Muscle layer of duodenum (tissue), 2 donors: Measurements from ENCODE around the gene TEDC1.

Experiments
- H3K27ac ChIP-seq: one replicate; pipeline ENCODE4 v1.7.0; 2013; ENCODE audit warnings: mild to moderate bottlenecking, low read length
- H3K27me3 ChIP-seq: one replicate; pipeline ENCODE4 v1.7.0; 2013; ENCODE audit warnings: low read depth, mild to moderate bottlenecking, control low read depth, low read length
- H3K36me3 ChIP-seq, 2 donors: one replicate each; pipeline ENCODE4 v1.7.0; 2013; ENCODE audit warnings: low read length in 2 of 2, control low read depth in 1 of 2, mild to moderate bottlenecking in 1 of 2; ENCODE audit not compliant: insufficient read depth in 2 of 2, control insufficient read depth in 1 of 2
- H3K4me1 ChIP-seq, 2 donors: one replicate each; pipeline ENCODE4 v1.7.0; 2013; ENCODE audit warnings: low read length in 2 of 2, mild to moderate bottlenecking in 2 of 2, control low read depth in 1 of 2, moderate library complexity in 1 of 2; ENCODE audit not compliant: insufficient read depth in 2 of 2, control insufficient read depth in 1 of 2
- H3K4me3 ChIP-seq, 2 donors: one replicate each; pipeline ENCODE4 v1.7.0; 2013; ENCODE audit warnings: low read length in 2 of 2, low read depth in 1 of 2, mild to moderate bottlenecking in 1 of 2
- H3K9me3 ChIP-seq, 2 donors: one replicate each; pipeline ENCODE4 v1.7.0; 2013; ENCODE audit warnings: low read length in 2 of 2, control low read depth in 1 of 2, mild to moderate bottlenecking in 1 of 2; ENCODE audit not compliant: control insufficient read depth in 1 of 2
- donor health status: healthy.

Gene TEDC1

GRCh38 chr14:105449276-105450122 is 41.5 kb upstream of the TEDC1 start:
- Histone ChIP-seq H3K4me3 (no peak overlapping the region), H3K27ac (no peak overlapping the region), H3K4me1 (peaks cover 0 to 11% of the 10 kb centered on the region in 2 donors), H3K27me3 (no peaks in the 10 kb centered on the region), H3K9me3 (no peaks in the 10 kb centered on the region), H3K36me3 (peaks cover 7 to 29% of the 10 kb centered on the region in 2 donors)

GRCh38 chr14:105450123-105450505 is 40.9 kb upstream of the TEDC1 start:
- Histone ChIP-seq H3K9me3 (no peaks in the 10 kb centered on the region), H3K4me3 (no peak overlapping the region), H3K36me3 (peaks cover 7 to 33% of the 10 kb centered on the region in 2 donors), H3K27me3 (no peaks in the 10 kb centered on the region), H3K27ac (no peak overlapping the region), H3K4me1 (peaks cover 0 to 11% of the 10 kb centered on the region in 2 donors)

GRCh38 chr14:105450864-105451720 is 40.0 kb upstream of the TEDC1 start:
- H3K4me1 ChIP-seq: peaks cover 0 to 11% of the 10 kb centered on the region in 2 donors
- H3K36me3 ChIP-seq: peaks cover 10 to 42% of the 10 kb centered on the region in 2 donors
- H3K9me3 ChIP-seq: no peaks in the 10 kb centered on the region
- H3K27ac ChIP-seq: no peak overlapping the region
- no peak overlapping the region for H3K4me3 ChIP-seq
- H3K27me3 ChIP-seq: no peaks in the 10 kb centered on the region

- Histone ChIP-seq H3K4me1 (peaks cover 0 to 11% of the 10 kb centered on the region in 2 donors), H3K9me3 (no peaks in the 10 kb centered on the region), H3K27me3 (no peaks in the 10 kb centered on the region), H3K4me3 (no peak overlapping the region), H3K27ac (no peak overlapping the region), H3K36me3 (peaks cover 20 to 57% of the 10 kb centered on the region in 2 donors)
Measured at GRCh38 chr14:105452963-105453362, 38.1 kb upstream of the TEDC1 start.

GRCh38 chr14:105453847-105454246 is 37.2 kb upstream of the TEDC1 start:
- Histone ChIP-seq H3K9me3 (no peaks in the 10 kb centered on the region), H3K27ac (no peak overlapping the region), H3K4me3 (no peak overlapping the region), H3K4me1 (peaks cover 0 to 3% of the 10 kb centered on the region in 2 donors), H3K36me3 (peaks cover 20 to 57% of the 10 kb centered on the region in 2 donors), H3K27me3 (no peaks in the 10 kb centered on the region)

GRCh38 chr14:105455086-105455640 is 35.9 kb upstream of the TEDC1 start:
- Histone ChIP-seq H3K4me1 (no peaks in the 10 kb centered on the region), H3K27me3 (no peaks in the 10 kb centered on the region), H3K4me3 (no peak overlapping the region), H3K9me3 (no peaks in the 10 kb centered on the region), H3K27ac (no peak overlapping the region), H3K36me3 (peaks cover 20 to 54% of the 10 kb centered on the region in 2 donors)

GRCh38 chr14:105455766-105456660 is 35.0 kb upstream of the TEDC1 start:
- Histone ChIP-seq H3K9me3 (no peaks in the 10 kb centered on the region), H3K27ac (no peak overlapping the region), H3K4me3 (no peak overlapping the region), H3K4me1 (no peaks in the 10 kb centered on the region), H3K27me3 (no peaks in the 10 kb centered on the region), H3K36me3 (peaks cover 16 to 54% of the 10 kb centered on the region in 2 donors)

GRCh38 chr14:105456736-105457617 is 34.1 kb upstream of the TEDC1 start:
- Histone ChIP-seq H3K27me3 (no peaks in the 10 kb centered on the region), H3K4me3 (no peak overlapping the region), H3K36me3 (peaks cover 13 to 58% of the 10 kb centered on the region in 2 donors), H3K4me1 (no peaks in the 10 kb centered on the region), H3K27ac (no peak overlapping the region), H3K9me3 (no peaks in the 10 kb centered on the region)

GRCh38 chr14:105458010-105458409 is 33.0 kb upstream of the TEDC1 start:
- Histone ChIP-seq H3K4me3 (no peak overlapping the region), H3K4me1 (no peaks in the 10 kb centered on the region), H3K27ac (no peak overlapping the region), H3K9me3 (no peaks in the 10 kb centered on the region), H3K36me3 (peaks cover 13 to 60% of the 10 kb centered on the region in 2 donors), H3K27me3 (no peaks in the 10 kb centered on the region)

- peaks cover 13 to 66% of the 10 kb centered on the region in 2 donors for H3K36me3 ChIP-seq
- H3K4me3 ChIP-seq: no peak overlapping the region
- no peaks in the 10 kb centered on the region for H3K27me3 ChIP-seq
- no peaks in the 10 kb centered on the region for H3K9me3 ChIP-seq
- no peak overlapping the region for H3K27ac ChIP-seq
- H3K4me1 ChIP-seq: no peaks in the 10 kb centered on the region
Measured at GRCh38 chr14:105458571-105458970, 32.5 kb upstream of the TEDC1 start.
